ENCODE data around the gene PPFIA4.

Gene PPFIA4

GRCh38 chr1:203084588-203085527 lies 58.6 kb downstream of the PPFIA4 start:
- TF ChIP-seq PAX5 (IDR thresholded peaks at IDR 0.05; ENCODE audit: insufficient read depth, low read length, severe bottlenecking), result no peak
- TF ChIP-seq TAF1 (IDR thresholded peaks at IDR 0.05; ENCODE audit: low read depth, low read length), result no peak
- DNase-seq (ENCODE audit: insufficient read length, low spot score), result peak; percentile 78
- FAIRE-seq, result no peak

GRCh38 chr1:203085528-203086406 lies 59.5 kb downstream of the PPFIA4 start, which contains the start of gene MYOG:
TSS of gene MYOG (minus strand) at chr1:203086012. CDS start at chr1:203085961, 51 bp downstream.
- FAIRE-seq (no peak), DNase-seq (ENCODE audit: insufficient read length, low spot score) (no peak)
- TF ChIP-seq TAF1 (IDR thresholded peaks at IDR 0.05; ENCODE audit: low read depth, low read length) (no peak), POU2F2 (IDR thresholded peaks at IDR 0.05; ENCODE audit: low read depth, low read length) (no peak), POLR2AphosphoS5 (IDR thresholded peaks at IDR 0.05; ENCODE audit: low read depth, low read length) (no peak), POLR2A (IDR thresholded peaks at IDR 0.05; ENCODE audit: low read depth, low read length) (no peak), SPI1 (IDR thresholded peaks at IDR 0.05; ENCODE audit: low read depth, low read length) (no peak), PAX5 (IDR thresholded peaks at IDR 0.05; ENCODE audit: insufficient read depth, low read length, severe bottlenecking) (no peak)

DNA sequence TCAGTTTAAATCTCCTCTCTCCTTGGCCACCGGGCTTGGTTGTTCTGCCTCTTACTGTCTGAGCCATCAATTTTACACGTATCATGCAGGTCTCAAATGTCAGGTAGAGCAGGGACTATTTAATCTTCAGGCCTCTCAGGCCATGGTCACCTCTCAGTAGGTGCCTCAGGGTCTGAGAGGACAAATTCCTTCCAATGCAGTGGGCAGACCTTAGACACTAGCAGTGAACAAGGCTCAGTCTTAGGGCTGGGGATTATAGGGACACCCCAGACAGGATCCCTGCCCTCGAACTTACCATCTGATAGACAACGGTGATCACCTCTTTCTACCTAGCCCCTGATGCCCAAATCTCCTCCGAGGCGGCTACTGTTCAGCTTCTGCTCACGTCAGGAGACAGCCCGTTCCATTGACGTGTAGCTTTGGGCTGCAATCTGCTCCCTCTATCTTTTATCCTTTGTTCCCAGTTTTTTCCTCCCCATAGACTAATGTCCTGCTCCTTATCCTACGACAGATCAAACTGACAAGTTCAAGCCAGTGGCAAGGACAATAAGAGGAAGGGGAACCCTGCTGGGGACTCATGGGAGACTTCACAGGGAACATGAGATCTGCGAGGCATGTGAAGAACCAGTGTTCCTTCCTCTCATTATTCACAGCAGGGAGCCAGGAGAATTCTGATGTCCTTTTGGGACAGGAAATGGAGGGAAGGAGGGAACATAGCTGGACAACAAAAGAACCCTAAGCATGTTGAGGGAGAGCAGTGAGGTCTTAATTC lies 60.9 kb downstream of the PPFIA4 start:
- DNase-seq (ENCODE audit: insufficient read length, low spot score) (no peak), FAIRE-seq (no peak)
- TF ChIP-seq POLR2A (IDR thresholded peaks at IDR 0.05; ENCODE audit: low read depth, low read length), result no peak
- TF ChIP-seq SPI1 (IDR thresholded peaks at IDR 0.05; ENCODE audit: low read depth, low read length), result no peak
- TF ChIP-seq POLR2AphosphoS5 (IDR thresholded peaks at IDR 0.05; ENCODE audit: low read depth, low read length), result no peak
- no peak for TF ChIP-seq PAX5 (IDR thresholded peaks at IDR 0.05; ENCODE audit: insufficient read depth, low read length, severe bottlenecking)
- TF ChIP-seq TAF1 (IDR thresholded peaks at IDR 0.05; ENCODE audit: low read depth, low read length), result no peak
- no peak for TF ChIP-seq POU2F2 (IDR thresholded peaks at IDR 0.05; ENCODE audit: low read depth, low read length)

DNA sequence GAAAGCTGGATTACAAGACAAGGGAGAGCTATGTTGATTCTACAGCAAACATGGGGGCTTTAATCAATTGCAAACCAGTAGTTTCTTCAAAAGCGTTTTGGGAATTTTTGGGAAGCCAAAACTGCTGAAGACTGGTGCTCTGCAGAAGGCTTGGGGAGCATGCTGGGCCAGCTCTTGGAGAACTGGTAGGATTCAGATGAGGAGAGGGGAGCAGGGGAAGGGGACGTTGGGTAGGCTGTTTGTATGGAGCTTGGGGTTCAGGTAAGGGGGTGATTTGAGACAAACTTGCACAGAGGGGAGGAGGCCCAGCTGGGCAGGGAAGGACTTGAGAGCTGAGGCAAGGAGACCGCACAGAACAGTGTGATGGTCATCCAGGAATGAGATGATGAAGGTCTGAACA lies 62.1 kb downstream of the PPFIA4 start:
- DNase-seq (ENCODE audit: insufficient read length, low spot score), result no peak
- FAIRE-seq, result no peak
- TF ChIP-seq POU2F2 (IDR thresholded peaks at IDR 0.05; ENCODE audit: low read depth, low read length) (no peak), SPI1 (IDR thresholded peaks at IDR 0.05; ENCODE audit: low read depth, low read length) (no peak), POLR2A (IDR thresholded peaks at IDR 0.05; ENCODE audit: low read depth, low read length) (no peak), PAX5 (IDR thresholded peaks at IDR 0.05; ENCODE audit: insufficient read depth, low read length, severe bottlenecking) (no peak), TAF1 (IDR thresholded peaks at IDR 0.05; ENCODE audit: low read depth, low read length) (no peak), POLR2AphosphoS5 (IDR thresholded peaks at IDR 0.05; ENCODE audit: low read depth, low read length) (no peak)

DNA sequence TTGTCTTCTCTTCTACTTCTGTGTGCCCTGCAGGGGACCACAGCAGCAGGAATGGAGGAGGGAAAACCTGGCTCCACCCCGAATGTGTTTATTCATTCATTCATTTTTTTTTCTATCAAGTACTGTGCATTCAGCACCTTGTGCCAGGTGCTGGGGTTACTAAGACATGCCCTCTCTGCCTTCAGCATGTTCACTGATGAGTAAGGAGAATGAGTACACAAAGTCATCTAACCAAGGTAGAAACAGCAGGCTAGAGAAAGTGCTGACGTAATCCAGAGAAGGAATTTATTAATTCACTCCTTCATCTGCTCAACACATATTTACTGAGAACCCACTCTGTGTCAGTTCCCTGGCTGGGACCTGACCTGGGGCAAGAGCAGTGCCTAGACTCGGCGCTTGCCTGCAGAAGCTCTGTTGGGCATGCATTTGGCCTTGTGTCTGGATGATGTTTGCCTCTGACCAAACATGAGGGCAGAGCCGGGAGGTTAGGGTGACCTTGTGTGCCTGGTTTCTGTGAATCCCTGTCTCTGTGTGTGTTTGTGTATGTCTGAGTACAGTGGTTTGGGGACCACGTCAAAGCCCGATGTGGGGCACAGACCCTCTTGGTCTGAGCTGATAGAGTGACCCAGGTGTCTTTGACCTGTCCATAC lies 62.8 kb downstream of the PPFIA4 start:
- DNase-seq (ENCODE audit: insufficient read length, low spot score) (no peak), FAIRE-seq (no peak)
- no peak for TF ChIP-seq PAX5 (IDR thresholded peaks at IDR 0.05; ENCODE audit: insufficient read depth, low read length, severe bottlenecking)
- TF ChIP-seq SPI1 (IDR thresholded peaks at IDR 0.05; ENCODE audit: low read depth, low read length), result no peak
- no peak for TF ChIP-seq POU2F2 (IDR thresholded peaks at IDR 0.05; ENCODE audit: low read depth, low read length)
- TF ChIP-seq POLR2A (IDR thresholded peaks at IDR 0.05; ENCODE audit: low read depth, low read length), result no peak
- no peak for TF ChIP-seq TAF1 (IDR thresholded peaks at IDR 0.05; ENCODE audit: low read depth, low read length)
- no peak for TF ChIP-seq POLR2AphosphoS5 (IDR thresholded peaks at IDR 0.05; ENCODE audit: low read depth, low read length)

GRCh38 chr1:203089651-203090045 lies 63.4 kb downstream of the PPFIA4 start:
- TF ChIP-seq POU2F2 (IDR thresholded peaks at IDR 0.05; ENCODE audit: low read depth, low read length) (no peak), SPI1 (IDR thresholded peaks at IDR 0.05; ENCODE audit: low read depth, low read length) (no peak), POLR2AphosphoS5 (IDR thresholded peaks at IDR 0.05; ENCODE audit: low read depth, low read length) (no peak), TAF1 (IDR thresholded peaks at IDR 0.05; ENCODE audit: low read depth, low read length) (no peak), PAX5 (IDR thresholded peaks at IDR 0.05; ENCODE audit: insufficient read depth, low read length, severe bottlenecking) (no peak), POLR2A (IDR thresholded peaks at IDR 0.05; ENCODE audit: low read depth, low read length) (no peak)
- no peak for FAIRE-seq
- no peak for DNase-seq (ENCODE audit: insufficient read length, low spot score)

DNA sequence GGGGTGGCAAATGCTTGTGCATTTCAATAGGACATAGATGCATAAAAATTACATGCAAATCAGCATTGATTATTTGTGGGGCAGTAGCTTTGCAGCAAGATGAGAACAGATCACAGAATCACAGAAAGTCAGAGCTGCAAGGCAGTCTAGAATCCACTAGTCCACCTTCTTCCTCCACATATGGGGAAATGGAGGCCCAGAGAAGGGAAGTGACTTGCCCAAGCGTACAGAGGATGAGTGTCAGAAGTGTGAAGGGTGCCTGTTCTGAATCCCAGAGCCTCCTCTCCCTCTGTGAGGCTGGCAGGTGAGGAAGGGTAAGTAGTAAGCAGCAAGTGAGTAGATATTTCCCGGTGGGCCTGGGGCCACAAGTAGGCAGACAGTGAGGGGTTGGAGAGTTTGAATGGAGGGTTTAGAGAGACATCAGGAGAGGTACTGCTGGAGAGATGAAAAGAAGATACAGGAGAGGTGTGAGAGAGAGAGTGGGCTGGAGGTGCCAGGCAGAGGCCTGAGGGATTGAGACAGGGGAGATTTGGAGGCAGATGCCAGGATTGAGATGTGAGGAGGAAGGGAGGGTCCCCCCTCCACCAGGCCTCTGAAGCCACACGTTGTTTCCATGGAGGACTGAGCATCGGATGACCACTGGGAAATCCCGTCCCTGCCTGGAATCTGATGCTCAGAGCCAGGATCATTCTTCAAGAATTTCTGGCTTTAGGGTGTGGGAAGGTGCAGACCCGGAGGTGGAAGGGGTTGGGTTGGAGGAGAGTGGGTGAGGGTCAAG lies 64.3 kb downstream of the PPFIA4 start:
- FAIRE-seq, result no peak
- no peak for TF ChIP-seq SPI1 (IDR thresholded peaks at IDR 0.05; ENCODE audit: low read depth, low read length)
- no peak for TF ChIP-seq POLR2AphosphoS5 (IDR thresholded peaks at IDR 0.05; ENCODE audit: low read depth, low read length)
- TF ChIP-seq POLR2A (IDR thresholded peaks at IDR 0.05; ENCODE audit: low read depth, low read length), result no peak
- DNase-seq (ENCODE audit: insufficient read length, low spot score), result no peak

DNA sequence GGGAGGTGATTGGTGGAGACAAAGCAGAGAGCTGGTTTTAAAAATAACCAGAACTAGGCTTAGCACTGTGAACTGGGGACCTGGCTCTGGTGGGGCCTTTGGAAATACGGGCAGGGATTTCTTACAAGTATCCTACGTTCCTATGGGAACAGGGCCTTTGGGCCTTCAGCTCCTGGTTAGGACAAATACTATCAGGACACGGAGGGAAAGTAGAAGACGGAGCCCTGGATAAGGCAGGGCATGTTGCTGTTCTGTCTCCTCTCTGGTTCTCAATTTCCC lies 64.8 kb downstream of the PPFIA4 start:
- FAIRE-seq, result no peak
- TF ChIP-seq POLR2A (IDR thresholded peaks at IDR 0.05; ENCODE audit: low read depth, low read length), result no peak
- no peak for TF ChIP-seq TAF1 (IDR thresholded peaks at IDR 0.05; ENCODE audit: low read depth, low read length)
- no peak for TF ChIP-seq POLR2AphosphoS5 (IDR thresholded peaks at IDR 0.05; ENCODE audit: low read depth, low read length)
- no peak for TF ChIP-seq PAX5 (IDR thresholded peaks at IDR 0.05; ENCODE audit: insufficient read depth, low read length, severe bottlenecking)
- no peak for TF ChIP-seq POU2F2 (IDR thresholded peaks at IDR 0.05; ENCODE audit: low read depth, low read length)
- TF ChIP-seq SPI1 (IDR thresholded peaks at IDR 0.05; ENCODE audit: low read depth, low read length), result no peak
- DNase-seq (ENCODE audit: insufficient read length, low spot score), result no peak
